GM10266 (cell line): ENCODE measurements around the gene ZBTB45.

ENCODE experiments used
- DNase-seq: peaks from one replicate; pipeline ENCODE4 v3.0.0; 2012; ENCODE audit errors: extremely low spot score
- CTCF ChIP-seq: IDR thresholded peaks from 2 replicates; pipeline ENCODE4 v1.5.1; 2012; ENCODE audit warnings: mild to moderate bottlenecking, low read depth; ENCODE audit not compliant: control insufficient read depth, insufficient read depth; ENCODE audit errors: missing control alignments

The ZBTB45 gene

DNA sequence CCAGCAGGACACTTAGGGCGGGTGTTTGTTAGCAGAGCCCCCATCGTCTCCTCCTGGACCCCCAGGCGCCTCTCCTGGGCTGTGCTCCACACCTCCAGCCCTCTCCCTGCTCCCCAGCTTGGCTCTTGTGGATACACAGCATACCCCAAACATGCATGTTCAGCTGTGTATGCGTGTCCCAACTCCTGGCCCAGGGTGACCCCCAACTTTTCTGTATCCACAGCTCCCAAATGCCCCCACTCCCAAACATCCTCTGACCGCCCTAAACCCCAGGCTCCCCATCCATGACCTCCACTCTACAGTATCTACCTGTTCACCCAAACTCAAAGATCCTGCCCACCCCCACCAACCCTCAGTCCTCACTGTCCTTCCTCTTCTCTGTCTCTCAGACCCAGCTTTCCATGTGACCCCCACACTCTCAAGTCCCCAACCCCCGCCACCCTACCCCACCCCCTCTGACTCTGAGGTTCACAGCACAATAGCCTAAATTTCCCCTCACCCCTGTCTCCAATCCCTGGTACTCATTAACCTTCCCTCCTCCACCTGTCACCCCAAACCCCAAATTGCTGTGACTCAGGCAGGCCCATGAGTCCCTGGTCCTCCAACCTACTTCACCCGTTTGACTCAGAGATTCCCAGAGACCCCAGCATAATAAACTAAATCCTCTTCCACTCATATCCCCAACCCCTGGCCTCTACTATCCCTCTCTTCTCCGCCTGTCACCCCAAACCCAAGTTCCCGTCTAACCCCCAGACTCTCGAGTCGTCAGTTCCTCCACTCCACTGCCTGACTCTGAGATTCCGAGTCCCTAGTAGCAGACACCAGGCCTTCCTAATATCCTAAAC lies 37.8 kb upstream of the ZBTB45 start:
- DNase-seq = no peak
- no peak for TF ChIP-seq CTCF

- DNase-seq = no peak
Observed at GRCh38 chr19:58556622-58557220, 37.1 kb upstream of the ZBTB45 start.

DNA sequence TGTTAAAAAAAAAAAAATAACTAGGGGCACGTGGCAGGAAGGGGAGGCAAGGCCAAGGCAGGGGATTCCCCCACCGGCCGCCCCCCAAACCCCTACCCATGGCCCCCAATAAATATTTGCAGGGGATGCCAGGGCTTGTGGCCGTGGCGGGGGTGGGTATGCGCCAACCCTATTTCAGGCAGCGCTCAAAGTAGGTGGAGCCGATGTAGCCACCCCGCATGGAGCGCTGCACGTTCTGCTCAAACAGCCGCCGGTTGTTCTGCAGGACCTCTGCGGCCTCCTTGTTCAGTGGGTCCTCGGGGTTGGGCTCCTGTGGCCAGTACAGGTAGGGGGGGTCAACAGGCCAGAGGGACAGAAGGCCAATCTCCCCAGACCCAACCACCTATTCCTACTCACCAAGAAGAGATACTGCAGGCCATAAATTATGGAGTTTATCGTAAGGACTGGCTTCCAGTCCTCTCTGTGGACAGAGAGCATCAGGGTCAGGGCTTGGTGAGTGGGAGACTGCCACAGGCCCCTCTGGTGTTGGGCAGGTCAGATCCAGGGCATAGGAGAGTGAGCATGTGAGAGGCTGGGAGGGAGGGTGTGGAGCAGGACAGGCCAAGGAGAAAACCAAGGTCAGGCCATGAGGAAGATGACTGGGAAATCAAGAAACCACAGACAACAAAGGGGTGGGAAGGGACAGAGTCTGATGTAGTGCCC lies 36.5 kb upstream of the ZBTB45 start:
- no peak for TF ChIP-seq CTCF
- no peak for DNase-seq

More at GRCh38 chr19:58556622-58557220, 37.1 kb upstream of the ZBTB45 start:
- TF ChIP-seq CTCF = no peak

GRCh38 chr19:58555369-58555885 lies 35.8 kb upstream of the ZBTB45 start:
- no peak for TF ChIP-seq CTCF
- no peak for DNase-seq

GRCh38 chr19:58554494-58555368 lies 35.1 kb upstream of the ZBTB45 start, which contains the start of gene CHMP2A:
Gene CHMP2A (minus strand): TSS chr19:58555105. CDS start chr19:58554212, 893 bp downstream.
- peak; percentile 94 for DNase-seq
- no peak for TF ChIP-seq CTCF

GRCh38 chr19:58553799-58554493 lies 34.3 kb upstream of the ZBTB45 start:
- DNase-seq = no peak
- TF ChIP-seq CTCF = no peak
